Glomerular visceral epithelial cell (primary cell): ENCODE data around the gene KCNN4.
A peak's percentile ranks its signal among the peaks of the same experiment; 100 is the strongest.
"Not testable (repeated sequence)": the region's sequence is repeated elsewhere in the genome, so short reads cannot be mapped to it uniquely, and the experiment has no call there.

Source experiments
- DNase-seq: peaks from one replicate; pipeline ENCODE4 v3.0.0-alpha.2; 2016; ENCODE audit errors: extremely low spot score

Gene KCNN4

GRCh38 chr19:43774103-43774939 lies 6.5 kb downstream of the KCNN4 start:
- DNase-seq, result no peak

- DNase-seq, result no peak
These were observed 7.1 kb downstream of the KCNN4 start for GRCh38 chr19:43773725-43774102.

DNA sequence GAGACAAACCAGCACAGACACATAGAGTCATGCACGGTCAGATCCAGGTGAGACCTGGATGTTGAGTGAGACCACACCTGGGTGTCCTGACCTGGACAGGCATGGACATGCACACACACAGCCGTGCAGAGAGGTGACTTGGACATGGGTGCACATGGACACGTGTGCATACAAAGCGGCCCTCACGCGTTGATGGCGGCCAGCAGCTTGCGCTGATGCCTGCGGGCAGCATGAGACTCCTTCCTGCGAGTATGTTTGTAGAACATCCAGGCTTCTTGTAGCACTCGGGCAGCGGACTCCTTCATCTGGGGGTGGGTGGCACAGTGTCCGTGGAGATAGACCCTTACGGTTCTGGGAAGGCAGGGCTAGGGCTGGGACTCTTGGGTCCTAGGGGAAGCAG lies 11.5 kb downstream of the KCNN4 start:
- no peak for DNase-seq

- no peak for DNase-seq
These were observed 12.3 kb downstream of the KCNN4 start for GRCh38 chr19:43768273-43769050.

DNA sequence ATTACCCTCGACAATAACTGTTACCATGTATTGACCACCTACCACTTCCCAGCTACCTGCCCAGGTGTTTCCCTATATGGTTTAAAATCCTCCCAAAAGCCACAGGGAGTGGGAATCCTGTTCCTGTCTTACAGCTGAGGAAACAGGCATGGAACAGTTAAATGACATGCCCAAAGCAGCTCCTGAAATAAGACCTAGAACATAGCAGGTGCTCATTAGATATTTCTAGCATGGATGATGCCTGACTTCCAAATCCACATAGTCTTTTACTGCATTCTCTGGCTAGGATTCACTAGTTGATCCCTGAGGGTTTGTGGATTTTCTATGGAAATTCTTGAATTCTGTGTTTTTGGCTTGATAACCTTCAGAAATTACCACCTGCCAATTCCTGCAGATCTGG lies 13.0 kb downstream of the KCNN4 start:
- DNase-seq, result no peak

DNA sequence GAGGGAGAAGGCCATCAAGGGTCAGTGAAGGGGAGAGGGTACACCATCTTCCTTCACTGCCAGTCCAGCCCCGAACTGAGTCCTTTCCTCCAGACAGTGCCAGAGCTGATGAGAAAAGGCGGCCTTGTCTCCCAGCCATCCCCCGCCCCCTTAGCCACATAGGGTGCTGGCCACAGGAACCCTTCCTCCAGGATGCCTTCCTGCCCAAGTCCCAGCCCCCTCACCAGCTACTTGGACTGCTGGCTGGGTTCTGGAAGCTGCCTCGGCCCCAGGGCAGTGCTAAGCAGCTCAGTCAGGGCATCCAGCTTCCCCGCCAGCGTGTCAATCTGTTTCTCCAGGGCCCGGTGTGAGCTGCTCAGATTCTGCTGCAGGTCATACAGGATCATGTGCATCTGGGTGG lies 13.5 kb downstream of the KCNN4 start:
- no peak for DNase-seq

- DNase-seq, result no peak
These were observed 14.1 kb downstream of the KCNN4 start for GRCh38 chr19:43766755-43767043.

DNA sequence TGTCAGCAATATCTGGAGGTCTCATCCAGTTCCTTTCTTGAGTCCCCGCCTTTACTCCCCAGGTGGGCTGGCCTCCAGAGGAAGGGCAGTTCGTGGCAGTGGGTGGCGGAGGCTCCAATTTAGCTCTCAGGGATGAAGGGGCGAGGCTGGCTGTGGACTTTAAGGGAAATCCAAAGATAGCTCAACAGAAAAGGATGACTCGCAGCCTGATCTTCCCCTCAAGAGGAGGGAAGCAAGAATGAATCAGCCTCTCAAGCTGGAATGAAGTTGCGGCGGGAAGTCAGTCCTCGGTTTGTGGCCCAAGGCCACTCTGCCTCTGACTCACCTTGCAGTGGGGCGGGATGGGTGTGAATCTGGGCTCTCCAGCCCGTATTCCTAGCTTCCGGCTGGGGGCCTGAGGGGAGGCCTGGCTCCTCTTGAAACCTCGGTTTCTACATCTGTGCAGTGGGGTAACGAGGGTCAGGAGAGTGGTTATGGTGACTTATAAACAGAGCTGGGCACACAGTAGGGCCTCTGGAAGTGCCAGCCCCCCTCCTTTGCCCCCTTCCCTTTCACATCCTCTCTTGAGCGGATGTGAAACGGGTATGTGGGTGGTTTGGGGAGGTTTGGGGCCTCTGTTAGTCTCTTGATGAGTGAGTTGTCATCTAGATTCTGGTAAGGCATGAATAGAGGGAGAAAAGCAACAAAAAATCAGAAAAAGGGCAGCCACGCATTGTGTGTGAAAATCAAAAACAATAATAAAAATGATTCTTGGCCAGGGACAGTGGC lies 15.5 kb downstream of the KCNN4 start:
- DNase-seq, result peak; percentile 97

GRCh38 chr19:43764684-43765083 lies 16.1 kb downstream of the KCNN4 start:
- not testable (repeated sequence) for DNase-seq

DNA sequence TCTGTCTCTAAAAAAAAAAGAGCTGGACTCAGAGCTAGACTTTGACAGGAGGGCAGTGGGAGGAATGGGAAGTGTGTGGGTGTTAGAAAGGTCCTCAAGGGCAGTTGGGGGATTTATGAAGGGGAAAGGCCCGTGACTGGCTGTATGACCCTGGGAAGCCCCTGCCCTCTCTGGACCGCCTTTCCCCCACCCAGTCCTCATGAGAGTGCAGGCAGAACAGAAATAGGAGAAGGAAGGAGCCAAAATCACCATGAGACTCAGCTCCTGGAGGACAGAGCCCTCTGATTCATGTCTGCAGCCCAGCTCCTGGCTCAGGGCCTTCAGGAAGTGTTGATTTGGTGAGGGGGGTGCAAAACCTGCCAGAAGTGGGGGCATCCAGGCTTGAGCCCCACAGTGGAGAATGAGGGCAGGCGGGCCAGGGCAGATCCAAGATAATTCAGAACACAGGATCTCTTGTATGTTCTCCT lies 17.3 kb downstream of the KCNN4 start:
- no peak for DNase-seq

DNA sequence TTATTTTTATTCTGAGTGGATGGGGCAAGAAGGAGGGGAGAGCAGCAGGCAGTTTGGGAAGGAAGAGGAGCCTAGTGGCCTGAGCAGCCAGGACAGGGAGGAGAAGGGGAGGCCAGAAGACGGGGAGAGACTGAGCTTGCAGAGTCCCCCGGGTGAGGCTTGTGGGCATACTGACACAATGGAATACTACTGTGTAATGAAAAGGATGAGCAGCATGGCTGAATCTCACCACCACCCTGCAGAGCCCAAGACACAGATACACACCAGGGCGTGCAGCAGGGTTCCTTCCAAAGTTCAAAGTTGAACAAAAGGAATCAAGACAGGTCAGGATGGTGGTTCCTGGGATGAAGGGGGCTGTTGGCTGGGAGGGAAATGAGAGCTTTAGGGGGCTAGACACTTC lies 18.0 kb downstream of the KCNN4 start:
- no peak for DNase-seq

- no peak for DNase-seq
These were observed 19.8 kb downstream of the KCNN4 start for GRCh38 chr19:43760941-43761340.

DNA sequence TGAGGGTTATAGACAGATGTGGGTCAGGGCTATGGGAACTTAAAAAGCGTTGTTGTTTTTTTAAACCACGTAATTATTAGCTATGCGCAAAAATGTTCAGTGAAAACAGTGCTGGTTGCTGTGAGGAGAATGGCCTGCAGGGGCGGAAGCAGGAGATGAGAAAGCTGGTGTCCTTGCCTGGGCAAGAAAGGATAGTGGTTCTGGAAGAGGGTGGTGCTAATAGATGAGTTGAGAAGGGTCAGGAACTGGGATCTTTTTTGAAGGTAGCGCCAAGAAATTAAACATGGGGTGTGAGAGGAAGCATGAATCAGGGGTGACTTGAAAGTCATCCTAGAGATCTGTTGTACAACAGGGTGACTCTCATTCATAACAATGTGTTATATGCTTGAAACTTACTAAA lies 21.3 kb downstream of the KCNN4 start:
- no peak for DNase-seq

DNA sequence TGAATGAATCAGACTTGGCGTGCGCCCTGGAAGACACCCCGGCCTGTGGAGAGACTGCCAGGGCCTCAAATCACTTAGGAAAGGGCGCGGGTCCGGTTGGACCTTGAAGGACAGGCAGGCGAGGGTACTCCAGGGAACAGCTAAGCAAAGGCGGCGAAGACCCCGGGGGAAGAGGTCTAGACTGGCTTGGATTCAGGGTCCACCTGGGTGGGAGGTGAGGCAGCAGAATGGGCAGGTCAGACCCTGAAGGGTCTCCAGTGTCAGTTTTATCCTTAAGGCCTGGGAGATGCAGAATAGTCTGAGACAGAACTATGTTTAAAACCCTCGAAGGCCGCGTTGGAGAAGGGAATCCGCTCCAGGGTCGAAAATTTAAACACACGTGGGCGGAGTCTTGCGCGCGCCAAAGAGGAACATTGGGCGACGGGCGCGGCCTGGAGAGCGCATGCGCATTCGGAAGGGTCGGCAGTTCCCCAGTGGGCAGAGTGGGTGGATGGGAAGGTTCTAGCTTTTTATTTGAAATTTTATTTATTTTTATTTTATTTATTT lies 25.4 kb downstream of the KCNN4 start:
- DNase-seq, result peak; percentile 77

- peak; percentile 99 for DNase-seq
These were observed 26.1 kb downstream of the KCNN4 start, which contains the start of gene SMG9 for GRCh38 chr19:43754503-43755255. Gene SMG9 (minus strand): TSS chr19:43754962. CDS start chr19:43750741, 4,221 bp downstream.

DNA sequence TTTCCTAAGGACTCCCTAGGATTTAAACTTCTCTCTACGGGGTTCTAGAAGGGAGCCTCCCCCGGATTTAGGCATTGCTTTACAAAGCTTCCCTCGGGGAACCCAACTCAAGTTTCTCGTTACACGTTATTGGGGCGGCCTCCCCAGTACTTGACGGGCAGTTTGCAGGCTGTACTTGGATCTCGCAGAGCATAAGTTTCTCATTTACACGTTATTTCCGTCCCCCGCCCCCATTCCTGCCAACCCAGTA lies 26.6 kb downstream of the KCNN4 start:
- no peak for DNase-seq

DNA sequence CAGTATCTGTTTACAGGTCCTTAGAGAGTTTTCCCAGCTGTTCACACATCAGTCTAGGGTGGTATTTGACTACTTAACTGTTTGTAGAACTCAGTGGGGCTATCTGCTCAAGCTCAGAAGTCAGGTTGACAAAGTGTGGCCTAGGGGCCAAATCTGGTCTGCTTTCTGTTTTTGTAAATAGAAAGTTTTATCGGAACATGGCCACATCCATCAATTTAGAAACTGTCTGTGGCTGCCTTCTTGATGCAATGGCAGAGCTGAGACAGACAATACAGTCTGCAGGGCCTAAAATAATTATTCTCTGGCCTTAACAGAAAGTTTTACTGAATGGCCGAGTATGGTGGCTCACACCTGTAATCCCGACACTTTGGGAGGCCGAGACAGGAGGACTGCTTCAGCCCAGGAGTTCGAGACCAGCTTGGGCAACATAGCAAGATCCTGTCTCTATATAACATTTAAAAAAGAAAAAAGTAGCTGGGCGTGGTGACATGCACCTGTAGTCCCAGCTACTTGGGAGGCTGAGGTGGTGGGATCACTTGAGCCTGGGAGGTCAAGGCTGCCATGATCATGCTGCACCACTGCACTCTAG lies 28.4 kb downstream of the KCNN4 start:
- DNase-seq, result no peak

DNA sequence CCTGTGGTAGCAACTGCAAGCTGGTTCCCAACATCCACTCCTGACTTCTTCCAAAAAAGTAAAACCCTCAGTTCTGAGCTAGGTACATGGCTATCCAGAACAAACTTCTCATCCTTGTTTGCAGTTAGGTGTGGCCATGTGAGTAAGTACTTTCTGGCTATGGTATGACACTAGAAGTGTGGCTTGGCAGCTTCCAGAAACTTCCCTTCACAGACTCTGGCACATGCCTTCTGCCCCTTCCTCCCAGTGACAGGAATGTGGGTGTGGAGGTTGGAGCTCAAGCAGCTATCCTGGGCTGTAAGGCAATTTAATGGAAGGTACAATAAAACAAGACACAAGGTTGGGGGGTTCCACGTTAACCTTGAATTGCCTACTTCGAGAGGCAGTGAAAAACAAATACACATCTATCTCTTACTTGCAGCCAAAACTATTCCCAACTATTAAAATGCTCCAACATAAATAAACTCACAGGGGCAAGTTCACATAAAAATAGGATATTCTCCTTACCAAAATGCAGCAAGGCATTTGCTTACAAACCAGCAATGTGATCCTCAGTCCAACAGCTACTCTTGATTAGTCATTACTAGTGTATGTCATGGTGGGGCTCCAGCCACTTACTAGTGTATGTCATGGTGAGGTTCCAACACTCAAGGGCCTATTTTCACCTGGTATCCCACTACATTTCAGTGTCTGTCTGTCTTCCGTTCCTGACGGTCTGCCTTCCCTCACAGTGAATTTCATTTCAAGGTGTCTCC lies 29.1 kb downstream of the KCNN4 start:
- DNase-seq, result no peak

GRCh38 chr19:43749898-43750297 lies 30.9 kb downstream of the KCNN4 start:
- no peak for DNase-seq

- no peak for DNase-seq
These were observed 31.6 kb downstream of the KCNN4 start for GRCh38 chr19:43749152-43749551.

DNA sequence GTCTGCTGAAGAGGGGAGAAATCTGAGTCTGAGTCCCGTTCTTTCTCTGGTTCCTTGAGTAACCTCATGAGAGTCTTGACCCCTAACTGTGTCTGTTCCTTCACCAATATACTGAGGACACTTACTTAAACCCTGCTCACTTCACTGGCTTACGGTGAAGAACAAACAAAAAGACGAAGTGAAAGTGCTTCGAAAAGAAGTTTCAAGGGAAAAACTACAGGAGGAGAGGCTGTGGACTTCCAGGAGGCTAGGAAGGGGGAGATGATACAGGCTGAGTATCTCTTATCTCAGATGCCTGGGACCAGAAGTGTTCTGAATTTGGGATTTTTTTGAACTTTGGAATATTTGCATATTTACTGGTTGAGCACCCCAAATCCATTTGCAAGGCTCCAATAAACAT lies 32.1 kb downstream of the KCNN4 start:
- no peak for DNase-seq
